ENCODE data around the gene RPS17.

- TF ChIP-seq, protein P1, sequence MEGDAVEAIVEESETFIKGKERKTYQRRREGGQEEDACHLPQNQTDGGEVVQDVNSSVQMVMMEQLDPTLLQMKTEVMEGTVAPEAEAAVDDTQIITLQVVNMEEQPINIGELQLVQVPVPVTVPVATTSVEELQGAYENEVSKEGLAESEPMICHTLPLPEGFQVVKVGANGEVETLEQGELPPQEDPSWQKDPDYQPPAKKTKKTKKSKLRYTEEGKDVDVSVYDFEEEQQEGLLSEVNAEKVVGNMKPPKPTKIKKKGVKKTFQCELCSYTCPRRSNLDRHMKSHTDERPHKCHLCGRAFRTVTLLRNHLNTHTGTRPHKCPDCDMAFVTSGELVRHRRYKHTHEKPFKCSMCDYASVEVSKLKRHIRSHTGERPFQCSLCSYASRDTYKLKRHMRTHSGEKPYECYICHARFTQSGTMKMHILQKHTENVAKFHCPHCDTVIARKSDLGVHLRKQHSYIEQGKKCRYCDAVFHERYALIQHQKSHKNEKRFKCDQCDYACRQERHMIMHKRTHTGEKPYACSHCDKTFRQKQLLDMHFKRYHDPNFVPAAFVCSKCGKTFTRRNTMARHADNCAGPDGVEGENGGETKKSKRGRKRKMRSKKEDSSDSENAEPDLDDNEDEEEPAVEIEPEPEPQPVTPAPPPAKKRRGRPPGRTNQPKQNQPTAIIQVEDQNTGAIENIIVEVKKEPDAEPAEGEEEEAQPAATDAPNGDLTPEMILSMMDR (IDR thresholded peaks at IDR 0.05): no peak
- TF ChIP-seq POLR2A (IDR thresholded peaks at IDR 0.05): no peak
Measured at GRCh38 chr15:82553846-82554245, 13.6 kb upstream of the RPS17 start.

Measured in esophagus squamous epithelium (tissue), 4 donors.